ENCODE results near the gene DPCD. TPM values are rescaled to one million over a fixed set of nuclear protein-coding genes. Genes with fewer than 3 reads are reported as not detected.

The DPCD gene
- polyA plus RNA-seq, 4 donors: 4.2 to 18.3 (median 12.2) TPM

- H3K27ac ChIP-seq (ENCODE audit: low read depth in 1 of 3, low read length in 2 of 3): no peak overlapping the region
- DNase-seq (no peak), FAIRE-seq (no peak)
- H3K9me3 ChIP-seq (ENCODE audit: control insufficient read depth in 2 of 2, insufficient read depth in 1 of 2, low read depth in 1 of 2, low read length in 1 of 2): no peaks in the 10 kb centered on the region
- no peak overlapping the region for H3K4me3 ChIP-seq (ENCODE audit: low read depth in 1 of 3, low read length in 3 of 3)
- no peaks in the 10 kb centered on the region for H3K27me3 ChIP-seq (ENCODE audit: control insufficient read depth in 3 of 3, insufficient read depth in 3 of 3, low read length in 3 of 3)
- peaks cover 6 to 89% (median 8%) of the 10 kb centered on the region in 3 donors for H3K36me3 ChIP-seq (ENCODE audit: control insufficient read depth in 3 of 3, insufficient read depth in 2 of 3, low read depth in 1 of 3, low read length in 3 of 3)
- WGBS, 3 donors: 85 to 96% (median 93%) methylated on average over 4 of the region's 4 CpGs
- no peaks in the 10 kb centered on the region for H3K4me1 ChIP-seq (ENCODE audit: control insufficient read depth in 3 of 3, insufficient read depth in 2 of 3, low read depth in 1 of 3, low read length in 2 of 3)
Observed at GRCh38 chr10:101609481-101609880, 21.4 kb downstream of the DPCD start.

- Histone ChIP-seq H3K4me1 (ENCODE audit: control insufficient read depth in 3 of 3, insufficient read depth in 2 of 3, low read depth in 1 of 3, low read length in 2 of 3) (no peaks in the 10 kb centered on the region), H3K27ac (ENCODE audit: low read depth in 1 of 3, low read length in 2 of 3) (no peak overlapping the region), H3K4me3 (ENCODE audit: low read depth in 1 of 3, low read length in 3 of 3) (no peak overlapping the region), H3K36me3 (ENCODE audit: control insufficient read depth in 3 of 3, insufficient read depth in 2 of 3, low read depth in 1 of 3, low read length in 3 of 3) (peaks cover 5 to 93% (median 8%) of the 10 kb centered on the region in 3 donors), H3K27me3 (ENCODE audit: control insufficient read depth in 3 of 3, insufficient read depth in 3 of 3, low read length in 3 of 3) (no peaks in the 10 kb centered on the region), H3K9me3 (ENCODE audit: control insufficient read depth in 2 of 2, insufficient read depth in 1 of 2, low read depth in 1 of 2, low read length in 1 of 2) (no peaks in the 10 kb centered on the region)
- no peak for FAIRE-seq
- DNase-seq: no peak
- WGBS, 3 donors: 77 to 85% (median 82%) methylated on average over 16 of the region's 16 CpGs
Observed at GRCh38 chr10:101611096-101611905, 23.2 kb downstream of the DPCD start.

GRCh38 chr10:101612086-101612485 is 24.0 kb downstream of the DPCD start:
- peaks cover 8 to 92% (median 8%) of the 10 kb centered on the region in 3 donors for H3K36me3 ChIP-seq (ENCODE audit: control insufficient read depth in 3 of 3, insufficient read depth in 2 of 3, low read depth in 1 of 3, low read length in 3 of 3)
- no peaks in the 10 kb centered on the region for H3K9me3 ChIP-seq (ENCODE audit: control insufficient read depth in 2 of 2, insufficient read depth in 1 of 2, low read depth in 1 of 2, low read length in 1 of 2)
- FAIRE-seq: no peak
- H3K4me1 ChIP-seq (ENCODE audit: control insufficient read depth in 3 of 3, insufficient read depth in 2 of 3, low read depth in 1 of 3, low read length in 2 of 3): no peaks in the 10 kb centered on the region
- H3K27ac ChIP-seq (ENCODE audit: low read depth in 1 of 3, low read length in 2 of 3): no peak overlapping the region
- no peak overlapping the region for H3K4me3 ChIP-seq (ENCODE audit: low read depth in 1 of 3, low read length in 3 of 3)
- whole genome bisulfite sequencing, 3 donors: 93 to 96% (median 94%) methylated on average over 6 of the region's 6 CpGs
- no peaks in the 10 kb centered on the region for H3K27me3 ChIP-seq (ENCODE audit: control insufficient read depth in 3 of 3, insufficient read depth in 3 of 3, low read length in 3 of 3)
- no peak for DNase-seq

- Histone ChIP-seq H3K4me1 (ENCODE audit: control insufficient read depth in 3 of 3, insufficient read depth in 2 of 3, low read depth in 1 of 3, low read length in 2 of 3) (no peaks in the 10 kb centered on the region), H3K27ac (ENCODE audit: low read depth in 1 of 3, low read length in 2 of 3) (no peak overlapping the region), H3K4me3 (ENCODE audit: low read depth in 1 of 3, low read length in 3 of 3) (no peak overlapping the region), H3K9me3 (ENCODE audit: control insufficient read depth in 2 of 2, insufficient read depth in 1 of 2, low read depth in 1 of 2, low read length in 1 of 2) (no peaks in the 10 kb centered on the region), H3K36me3 (ENCODE audit: control insufficient read depth in 3 of 3, insufficient read depth in 2 of 3, low read depth in 1 of 3, low read length in 3 of 3) (peaks cover 8 to 91% (median 12%) of the 10 kb centered on the region in 3 donors), H3K27me3 (ENCODE audit: control insufficient read depth in 3 of 3, insufficient read depth in 3 of 3, low read length in 3 of 3) (no peaks in the 10 kb centered on the region)
- DNase-seq: no peak
- 82 to 90% (median 89%) methylated on average over 10 of the region's 10 CpGs for WGBS, 3 donors
- no peak for FAIRE-seq
Observed at GRCh38 chr10:101612872-101613271, 24.8 kb downstream of the DPCD start.

- 95 to 98% (median 96%) methylated on average over 3 of the region's 3 CpGs for WGBS, 3 donors
- FAIRE-seq: no peak
- Histone ChIP-seq H3K27me3 (ENCODE audit: control insufficient read depth in 3 of 3, insufficient read depth in 3 of 3, low read length in 3 of 3) (no peaks in the 10 kb centered on the region), H3K9me3 (ENCODE audit: control insufficient read depth in 2 of 2, insufficient read depth in 1 of 2, low read depth in 1 of 2, low read length in 1 of 2) (no peaks in the 10 kb centered on the region), H3K36me3 (ENCODE audit: control insufficient read depth in 3 of 3, insufficient read depth in 2 of 3, low read depth in 1 of 3, low read length in 3 of 3) (peaks cover 8 to 92% (median 11%) of the 10 kb centered on the region in 3 donors), H3K27ac (ENCODE audit: low read depth in 1 of 3, low read length in 2 of 3) (no peak overlapping the region), H3K4me3 (ENCODE audit: low read depth in 1 of 3, low read length in 3 of 3) (no peak overlapping the region), H3K4me1 (ENCODE audit: control insufficient read depth in 3 of 3, insufficient read depth in 2 of 3, low read depth in 1 of 3, low read length in 2 of 3) (no peaks in the 10 kb centered on the region)
- DNase-seq: no peak
Observed at GRCh38 chr10:101613646-101614045, 25.5 kb downstream of the DPCD start.

GRCh38 chr10:101614663-101615524 is 26.8 kb downstream of the DPCD start:
- Histone ChIP-seq H3K27me3 (ENCODE audit: control insufficient read depth in 3 of 3, insufficient read depth in 3 of 3, low read length in 3 of 3) (no peaks in the 10 kb centered on the region), H3K9me3 (ENCODE audit: control insufficient read depth in 2 of 2, insufficient read depth in 1 of 2, low read depth in 1 of 2, low read length in 1 of 2) (no peaks in the 10 kb centered on the region), H3K4me3 (ENCODE audit: low read depth in 1 of 3, low read length in 3 of 3) (no peak overlapping the region), H3K27ac (ENCODE audit: low read depth in 1 of 3, low read length in 2 of 3) (no peak overlapping the region), H3K4me1 (ENCODE audit: control insufficient read depth in 3 of 3, insufficient read depth in 2 of 3, low read depth in 1 of 3, low read length in 2 of 3) (no peaks in the 10 kb centered on the region), H3K36me3 (ENCODE audit: control insufficient read depth in 3 of 3, insufficient read depth in 2 of 3, low read depth in 1 of 3, low read length in 3 of 3) (peaks cover 7 to 89% (median 8%) of the 10 kb centered on the region in 3 donors)
- FAIRE-seq: no peak
- DNase-seq: no peak
- WGBS, 3 donors: 78 to 94% (median 92%) methylated on average over 13 of the region's 13 CpGs

- 92 to 95% (median 93%) methylated on average over 5 of the region's 5 CpGs for WGBS, 3 donors
- peaks cover 5 to 90% (median 7%) of the 10 kb centered on the region in 3 donors for H3K36me3 ChIP-seq (ENCODE audit: control insufficient read depth in 3 of 3, insufficient read depth in 2 of 3, low read depth in 1 of 3, low read length in 3 of 3)
Observed at GRCh38 chr10:101615525-101616116, 27.5 kb downstream of the DPCD start.

GRCh38 chr10:101616415-101617101 is 28.4 kb downstream of the DPCD start:
- Histone ChIP-seq H3K36me3 (ENCODE audit: control insufficient read depth in 3 of 3, insufficient read depth in 2 of 3, low read depth in 1 of 3, low read length in 3 of 3) (peaks cover 2 to 88% (median 15%) of the 10 kb centered on the region in 3 donors), H3K9me3 (ENCODE audit: control insufficient read depth in 2 of 2, insufficient read depth in 1 of 2, low read depth in 1 of 2, low read length in 1 of 2) (no peaks in the 10 kb centered on the region), H3K27me3 (ENCODE audit: control insufficient read depth in 3 of 3, insufficient read depth in 3 of 3, low read length in 3 of 3) (no peaks in the 10 kb centered on the region), H3K4me3 (ENCODE audit: low read depth in 1 of 3, low read length in 3 of 3) (no peak overlapping the region), H3K27ac (ENCODE audit: low read depth in 1 of 3, low read length in 2 of 3) (no peak overlapping the region), H3K4me1 (ENCODE audit: control insufficient read depth in 3 of 3, insufficient read depth in 2 of 3, low read depth in 1 of 3, low read length in 2 of 3) (no peaks in the 10 kb centered on the region)
- WGBS, 3 donors: 74 to 86% (median 82%) methylated on average over 9 of the region's 9 CpGs
- no peak for FAIRE-seq
- no peak for DNase-seq

More at GRCh38 chr10:101615525-101616116, 27.5 kb downstream of the DPCD start:
- H3K27ac ChIP-seq (ENCODE audit: low read depth in 1 of 3, low read length in 2 of 3): no peak overlapping the region
- no peaks in the 10 kb centered on the region for H3K4me1 ChIP-seq (ENCODE audit: control insufficient read depth in 3 of 3, insufficient read depth in 2 of 3, low read depth in 1 of 3, low read length in 2 of 3)
- no peak overlapping the region for H3K4me3 ChIP-seq (ENCODE audit: low read depth in 1 of 3, low read length in 3 of 3)
- H3K27me3 ChIP-seq (ENCODE audit: control insufficient read depth in 3 of 3, insufficient read depth in 3 of 3, low read length in 3 of 3): no peaks in the 10 kb centered on the region
- FAIRE-seq (no peak), DNase-seq (no peak)
- no peaks in the 10 kb centered on the region for H3K9me3 ChIP-seq (ENCODE audit: control insufficient read depth in 2 of 2, insufficient read depth in 1 of 2, low read depth in 1 of 2, low read length in 1 of 2)
